GM21515 (cell line): Measurements from ENCODE around the gene PIGK.

Source experiments
- ATAC-seq: cut with Tn5 transposase; IDR thresholded peaks from one replicate; pipeline ENCODE4 v1.9.1; 2021; ENCODE audit not compliant: unreplicated experiment

PIGK gene

DNA sequence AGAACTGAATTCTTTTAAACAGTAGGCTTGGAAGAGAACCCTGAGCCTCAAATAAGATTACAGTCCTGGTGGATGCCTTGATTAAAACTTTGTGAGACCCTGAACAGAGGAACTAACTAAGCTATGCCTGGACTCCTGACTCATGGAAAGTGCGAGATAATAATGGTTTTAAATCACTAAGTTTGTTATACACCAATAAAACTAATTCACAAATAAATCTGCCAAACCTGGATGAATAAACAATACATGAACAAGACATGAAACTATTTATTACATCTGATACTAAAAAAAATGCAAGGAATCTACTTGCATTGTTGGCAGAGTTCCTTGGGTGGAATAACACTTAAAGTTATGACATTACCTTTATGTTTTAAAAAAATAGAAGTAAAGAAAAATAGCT is 118.4 kb downstream of the PIGK start:
- ATAC-seq, result no peak

DNA sequence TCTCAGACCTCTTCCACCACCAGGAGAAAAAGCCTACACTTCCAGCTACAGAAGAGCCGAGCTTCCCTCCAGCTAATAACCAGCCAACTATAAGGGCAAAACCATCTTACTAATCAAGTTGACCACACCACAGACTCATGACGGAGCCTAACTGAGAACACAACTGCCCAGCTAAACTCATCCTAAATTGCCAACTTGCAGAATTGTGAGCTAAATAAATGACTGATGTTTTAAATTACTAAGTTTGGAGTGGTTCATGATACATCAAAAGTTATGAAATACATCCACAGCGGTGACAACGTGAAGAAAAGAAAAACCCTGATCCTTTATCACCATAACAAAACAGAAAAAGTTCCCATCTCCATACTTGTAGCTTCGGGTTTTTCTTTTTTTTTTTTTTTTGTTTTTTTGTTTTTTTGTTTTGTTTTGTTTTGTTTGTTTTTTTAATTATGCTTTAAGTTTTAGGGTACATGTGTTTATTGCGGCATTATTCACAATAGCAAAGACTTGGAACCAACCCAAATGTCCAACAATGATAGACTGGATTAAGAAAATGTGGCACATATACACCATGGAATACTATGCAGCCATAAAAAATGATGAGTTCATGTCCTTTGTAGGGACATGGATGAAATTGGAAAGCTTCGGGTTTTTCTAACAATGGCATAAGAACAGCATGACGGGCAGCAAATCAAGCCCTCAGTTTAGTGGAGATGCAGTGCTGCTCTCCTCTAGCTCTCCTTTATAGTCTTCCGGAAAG is 122.6 kb downstream of the PIGK start:
- no peak for ATAC-seq

DNA sequence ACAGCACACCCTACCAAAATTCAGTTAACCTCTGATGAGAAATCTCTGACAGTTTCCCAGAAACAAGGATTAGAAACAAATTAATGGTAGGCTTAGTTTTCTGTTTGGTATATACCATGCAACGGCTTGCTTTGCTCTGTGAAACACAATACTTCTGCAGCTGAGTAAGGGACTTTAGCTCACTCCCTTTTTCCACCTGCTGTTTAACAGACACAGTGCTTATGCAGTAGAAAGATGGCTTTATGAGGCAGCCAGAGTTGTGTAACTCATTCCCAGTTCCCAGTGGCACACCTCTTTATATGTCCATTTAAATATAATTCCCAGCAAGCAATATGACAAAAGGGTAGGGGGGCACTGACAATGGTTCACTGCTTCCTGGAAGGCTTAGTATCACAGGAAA is 124.0 kb downstream of the PIGK start:
- no peak for ATAC-seq

DNA sequence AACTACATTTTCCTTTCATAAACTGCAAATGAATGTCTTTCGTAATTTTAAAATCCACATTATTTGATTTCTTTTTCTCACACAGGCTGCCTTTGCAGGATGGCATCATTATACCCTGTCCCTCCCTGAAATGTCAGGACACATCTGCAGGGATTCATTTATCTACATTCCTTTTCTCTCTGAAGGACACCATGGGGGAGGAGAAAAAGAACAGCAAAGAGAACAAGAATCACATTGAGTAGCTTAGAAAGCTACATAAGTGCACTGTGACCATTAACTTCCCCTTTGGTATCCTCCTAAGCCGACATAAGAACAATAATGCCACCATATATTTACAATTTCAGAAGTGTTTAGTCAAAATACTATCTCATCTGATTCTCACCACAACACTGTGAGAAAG is 129.5 kb downstream of the PIGK start:
- ATAC-seq, result no peak

DNA sequence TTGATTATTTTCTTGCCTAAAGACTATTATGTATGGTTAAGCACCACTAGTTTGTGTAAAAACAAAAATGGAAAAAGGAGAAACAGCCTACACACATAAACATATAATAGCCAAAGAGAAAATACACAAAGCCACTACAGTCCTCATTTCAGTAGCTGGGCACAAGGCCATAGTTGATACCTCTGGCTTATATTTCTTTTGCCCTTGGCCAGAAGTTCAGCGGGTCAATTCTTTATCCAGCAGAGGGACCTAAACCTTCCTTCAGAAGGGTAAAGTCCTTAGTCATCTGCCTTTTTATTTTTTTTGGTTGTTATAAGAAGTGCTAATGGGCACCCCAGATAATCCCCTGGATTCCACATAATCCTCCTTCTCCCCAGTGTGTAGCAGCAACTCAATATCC is 134.1 kb downstream of the PIGK start:
- ATAC-seq, result no peak

DNA sequence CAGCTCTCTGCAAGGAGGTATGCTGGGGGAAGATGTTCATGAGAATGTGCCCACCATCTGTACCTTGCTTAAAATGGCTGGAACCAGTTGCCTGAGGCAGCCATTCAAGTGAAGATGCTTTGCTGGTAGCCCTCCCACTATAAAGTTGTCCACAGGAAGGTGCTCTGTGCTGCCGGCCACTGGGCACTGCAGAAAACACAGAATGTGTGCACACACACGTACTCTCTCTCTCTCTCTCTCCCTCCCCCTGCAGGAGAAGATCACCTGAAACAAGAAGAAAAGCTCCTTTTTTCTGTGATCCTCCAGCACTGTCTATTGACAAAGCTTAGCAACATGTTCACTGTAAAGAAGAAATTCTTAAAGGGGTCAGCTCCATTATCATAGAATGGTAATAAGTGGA is 134.8 kb downstream of the PIGK start:
- ATAC-seq, result no peak

DNA sequence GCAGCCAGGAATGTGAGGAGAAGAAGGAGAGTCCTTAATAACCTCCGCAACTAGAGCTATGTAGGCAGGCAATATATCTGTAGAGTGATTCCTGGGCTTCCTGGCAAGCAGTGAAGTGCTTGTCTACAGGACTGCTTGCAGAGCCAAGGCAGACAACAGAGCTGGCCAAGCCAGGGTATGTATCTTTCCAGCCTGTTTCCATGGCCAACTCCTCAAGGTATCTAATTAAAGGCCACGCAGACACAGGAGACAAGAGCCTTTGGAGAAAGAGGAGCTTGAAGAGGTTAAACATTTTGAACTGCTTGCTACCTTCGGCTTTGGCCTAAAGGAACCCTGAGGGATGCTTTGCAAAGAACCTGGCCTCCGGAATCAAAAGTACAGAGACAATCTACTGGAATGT is 137.4 kb downstream of the PIGK start:
- no peak for ATAC-seq

DNA sequence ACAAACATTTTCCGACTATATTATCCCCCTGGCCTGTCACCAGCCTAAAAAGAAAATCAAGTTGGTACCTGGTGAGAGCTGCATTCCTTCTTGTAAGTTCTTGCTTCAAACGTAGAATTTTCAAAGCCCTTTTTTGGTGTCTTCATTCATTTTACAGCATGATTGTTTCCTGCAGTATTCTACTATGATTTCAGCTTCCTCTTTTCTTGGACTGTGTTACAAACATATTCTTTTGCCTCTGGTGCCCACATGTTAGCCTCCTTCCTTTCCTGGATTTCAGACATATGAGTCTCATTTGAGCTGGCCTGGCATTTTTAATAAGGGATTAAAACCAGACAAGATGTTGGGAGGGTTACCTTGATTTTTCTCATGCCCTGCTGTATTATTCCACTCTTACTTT is 142.5 kb downstream of the PIGK start:
- no peak for ATAC-seq

DNA sequence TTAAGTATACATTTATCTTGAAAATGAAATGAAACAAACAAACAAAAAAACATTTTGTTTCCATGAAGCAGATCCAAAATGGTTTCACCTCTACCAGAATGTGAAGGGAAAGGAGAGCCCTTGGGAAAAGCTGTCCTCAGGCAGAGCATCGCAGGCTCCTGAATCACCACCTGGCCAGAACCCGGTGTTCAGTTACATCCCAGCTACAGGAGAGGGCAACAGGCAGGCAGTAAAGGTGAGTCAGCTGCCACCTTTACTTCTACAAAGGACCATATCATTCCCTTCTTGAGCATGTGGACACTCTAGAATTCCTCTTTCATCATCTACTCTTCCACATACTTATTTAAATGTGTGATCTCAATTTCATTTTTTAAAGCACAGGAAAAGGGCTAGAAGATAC is 151.2 kb downstream of the PIGK start:
- ATAC-seq, result no peak

DNA sequence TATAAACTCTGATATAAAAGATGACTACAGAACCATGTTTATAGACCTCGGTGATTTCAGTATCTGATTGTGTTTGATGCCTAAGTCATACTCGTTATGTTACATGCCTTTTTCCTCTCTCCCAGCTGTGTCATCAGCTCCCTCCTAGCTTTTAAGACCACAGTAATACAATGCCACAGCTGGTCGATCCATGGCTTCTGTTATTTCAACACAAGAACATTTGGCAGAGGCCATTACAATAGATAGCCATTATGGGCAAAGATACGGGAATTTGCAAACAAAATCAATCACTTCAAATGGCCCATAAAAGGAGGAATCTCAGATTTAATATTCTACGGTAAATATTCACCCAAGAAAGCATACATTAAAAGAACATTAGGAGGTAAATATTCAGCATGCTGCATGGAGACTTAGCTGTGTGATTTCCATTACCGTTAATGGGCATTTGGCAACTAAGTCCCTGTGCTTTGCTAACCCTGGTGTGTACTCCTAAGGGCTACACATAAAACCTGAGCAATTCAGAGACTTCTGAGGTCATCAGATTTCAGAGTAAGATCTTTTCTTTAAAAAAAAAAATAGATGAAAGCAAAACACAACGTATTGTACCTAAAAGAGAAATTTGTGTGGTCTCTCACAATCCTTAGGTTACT is 153.4 kb downstream of the PIGK start:
- ATAC-seq, result no peak

DNA sequence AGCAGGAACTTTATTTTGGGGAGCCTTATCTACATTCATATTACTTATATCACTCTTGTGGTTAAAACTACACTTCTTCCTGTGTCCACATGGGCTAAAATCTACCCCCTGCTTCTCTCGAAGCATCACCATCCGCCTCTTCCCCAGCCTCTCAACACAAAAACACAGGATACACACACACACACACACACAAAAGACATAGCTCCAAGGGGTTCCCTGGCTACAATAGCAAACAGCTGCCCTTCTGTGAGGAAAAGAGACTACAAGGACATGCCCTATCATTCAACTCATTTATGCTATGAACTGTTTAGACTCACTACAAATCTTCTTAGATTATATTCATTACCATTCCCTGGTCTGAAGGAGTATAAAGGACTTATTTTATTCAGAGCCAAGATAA is 155.0 kb downstream of the PIGK start:
- ATAC-seq, result no peak

DNA sequence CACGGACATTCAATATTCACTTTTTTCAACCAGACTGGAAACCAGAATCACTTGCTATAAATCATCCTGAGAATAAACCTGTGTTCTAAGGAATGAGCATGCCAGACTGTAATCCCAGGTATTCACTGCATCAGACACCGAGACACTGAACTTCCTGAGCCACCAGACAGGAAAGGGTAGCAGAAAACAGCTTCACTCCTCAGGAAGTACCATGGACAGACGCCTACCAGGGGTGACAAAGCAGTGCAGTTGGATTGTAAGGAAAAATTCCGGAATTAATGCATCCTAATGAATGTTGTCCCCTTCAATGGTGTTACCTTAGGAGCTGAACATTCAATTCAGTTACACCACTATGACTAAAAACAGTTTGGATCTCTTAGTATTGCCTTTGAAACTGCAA is 156.1 kb downstream of the PIGK start:
- ATAC-seq, result no peak

DNA sequence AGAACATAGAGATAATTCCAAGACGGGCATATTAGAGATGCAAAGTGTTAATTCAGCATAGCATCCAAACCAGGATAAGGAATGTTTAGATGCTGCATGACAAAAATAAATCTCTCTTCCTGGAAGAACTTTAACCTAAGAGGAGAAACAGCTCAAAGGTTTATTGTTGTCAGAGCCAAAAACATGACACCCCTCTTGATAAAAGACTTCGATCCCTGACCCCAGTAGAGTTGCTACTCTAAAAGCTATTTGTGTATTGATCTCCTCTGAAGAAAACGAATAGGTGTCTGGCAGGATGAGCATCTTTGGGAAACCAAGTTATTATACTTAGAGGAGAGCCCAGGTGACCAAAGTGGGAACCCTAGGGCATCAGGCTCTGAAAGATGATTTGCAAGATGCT is 158.1 kb downstream of the PIGK start:
- ATAC-seq, result no peak

DNA sequence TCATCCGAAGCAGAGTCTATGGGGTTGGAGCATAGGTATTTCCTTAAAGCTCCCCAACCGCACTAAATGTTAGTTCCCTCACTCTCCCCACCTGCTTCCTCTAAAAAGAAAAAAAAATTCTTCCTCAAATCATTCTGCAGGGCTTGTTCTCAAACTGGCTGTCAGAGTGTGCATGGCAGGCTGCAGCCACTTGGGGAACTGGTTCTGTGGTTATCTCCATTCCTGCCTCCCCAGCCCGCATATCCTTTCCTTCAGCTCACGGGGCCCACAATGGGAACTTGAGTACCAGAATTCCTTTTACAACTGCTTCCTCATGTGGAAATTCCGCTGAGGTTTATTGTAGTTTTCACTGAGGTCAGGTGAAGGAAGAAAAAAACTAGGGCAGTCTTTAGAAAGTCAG is 159.2 kb downstream of the PIGK start:
- no peak for ATAC-seq

DNA sequence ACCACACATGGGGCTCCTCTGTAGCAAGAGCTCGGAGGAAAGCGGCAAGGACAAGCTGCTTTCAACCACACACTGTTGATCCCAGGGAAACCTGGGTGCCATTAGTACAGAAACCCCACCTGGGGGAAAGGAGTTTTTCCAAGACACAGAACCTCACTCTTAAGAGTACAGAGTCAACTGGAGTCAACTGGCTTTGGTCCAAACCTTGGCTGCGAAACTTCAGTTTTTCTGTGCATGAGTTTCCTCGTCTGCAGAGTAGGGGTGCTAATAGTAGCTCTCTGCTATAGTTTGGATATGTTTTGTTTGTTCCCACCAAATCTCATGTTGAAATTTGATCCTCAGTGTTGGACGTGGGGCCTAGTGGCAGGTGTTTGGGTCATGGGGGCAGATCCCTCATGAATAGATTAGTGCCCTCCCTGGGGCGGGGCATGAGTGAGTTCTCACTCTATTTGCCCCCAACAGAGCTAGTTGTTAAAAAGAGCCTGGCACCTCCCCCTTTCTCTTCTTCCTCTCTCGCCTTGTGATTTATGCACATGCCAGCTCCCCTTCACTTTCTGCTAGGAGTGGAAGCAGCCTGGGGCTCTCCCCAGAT is 161.1 kb downstream of the PIGK start:
- no peak for ATAC-seq

DNA sequence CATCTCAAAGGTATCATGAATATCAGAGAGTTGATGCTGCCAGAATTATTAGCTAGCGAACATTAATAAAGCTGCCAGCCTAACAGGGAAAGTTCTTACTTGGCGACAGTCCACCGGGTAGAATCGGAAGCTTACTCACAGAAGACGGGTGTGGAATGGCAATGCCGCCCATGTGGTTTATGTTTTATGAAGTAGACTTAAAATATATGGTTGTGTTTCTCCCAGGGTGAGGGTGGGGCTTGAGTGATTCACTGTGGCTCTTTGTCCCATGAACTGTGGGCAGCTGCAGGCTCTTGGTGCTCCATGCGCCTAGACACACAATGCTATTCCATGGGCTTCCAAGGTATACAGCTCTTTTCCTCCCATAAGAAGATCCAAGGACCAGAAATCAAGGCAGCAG is 162.7 kb downstream of the PIGK start:
- no peak for ATAC-seq

DNA sequence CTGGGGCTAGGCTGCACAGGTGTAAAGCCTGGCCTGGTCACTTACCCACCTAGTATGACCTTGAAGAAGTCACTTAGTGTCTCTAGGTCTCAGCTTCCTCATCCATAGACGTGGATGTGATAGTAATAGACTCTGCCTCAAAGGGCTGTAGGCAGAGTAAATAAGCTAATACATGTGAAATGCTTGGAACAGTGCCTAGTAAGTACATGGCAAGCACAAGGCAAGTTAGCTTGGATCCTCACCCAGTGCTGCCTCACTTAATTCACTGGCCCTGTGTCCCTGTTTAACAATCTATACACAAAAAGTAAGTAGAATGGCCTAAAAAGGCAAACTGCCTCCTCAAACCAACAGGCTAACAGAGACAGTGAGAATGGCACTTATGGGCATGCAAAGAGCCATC is 167.8 kb downstream of the PIGK start:
- ATAC-seq, result no peak

DNA sequence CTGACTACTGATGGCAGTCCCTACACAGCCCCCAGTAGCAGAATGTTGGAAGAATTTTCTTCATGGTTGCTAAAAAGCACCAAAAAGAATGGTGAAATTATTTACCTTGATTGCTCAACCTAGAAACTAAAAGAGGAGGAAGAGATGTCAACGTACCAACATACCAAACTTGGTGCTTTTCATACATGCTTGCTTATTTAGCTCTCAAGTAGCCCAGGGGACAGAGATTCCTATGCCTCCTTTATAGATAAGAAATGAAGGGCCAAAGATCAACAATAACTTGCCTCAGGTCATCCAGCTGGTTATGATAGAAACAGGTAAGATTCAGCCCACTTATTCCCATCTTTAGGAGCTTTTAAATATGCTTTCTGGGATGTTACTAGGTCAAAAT is 170.6 kb downstream of the PIGK start:
- no peak for ATAC-seq

DNA sequence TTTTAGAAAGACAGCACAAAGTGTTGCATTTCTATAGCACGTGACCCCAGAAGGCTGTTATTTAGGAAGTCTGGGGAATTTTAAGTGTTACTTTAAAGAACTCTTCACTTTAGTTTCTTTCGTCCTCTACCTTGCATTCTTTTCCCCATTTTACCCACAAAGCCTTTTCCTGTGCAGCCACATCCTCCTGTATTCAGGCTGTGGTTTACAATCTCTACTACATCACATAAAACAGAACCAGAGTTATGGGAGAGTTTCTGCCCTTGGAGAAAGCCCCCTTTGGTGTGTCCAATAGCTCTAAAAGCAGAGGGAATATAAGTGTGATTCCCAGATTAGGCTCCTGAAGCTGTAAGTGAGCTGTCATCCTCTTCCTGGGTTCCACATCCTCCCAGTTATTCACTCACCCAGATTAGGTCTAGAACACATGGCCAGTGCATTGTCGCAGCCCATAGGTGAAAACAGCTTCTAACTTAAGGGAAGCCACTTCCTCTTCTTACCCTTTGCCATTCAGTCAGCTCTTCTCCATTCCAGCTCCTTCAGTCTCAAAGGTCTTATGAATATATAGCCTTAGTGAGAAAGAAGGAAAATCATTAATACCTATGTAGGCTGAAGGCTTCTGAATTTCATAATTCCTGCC is 171.1 kb downstream of the PIGK start:
- no peak for ATAC-seq

DNA sequence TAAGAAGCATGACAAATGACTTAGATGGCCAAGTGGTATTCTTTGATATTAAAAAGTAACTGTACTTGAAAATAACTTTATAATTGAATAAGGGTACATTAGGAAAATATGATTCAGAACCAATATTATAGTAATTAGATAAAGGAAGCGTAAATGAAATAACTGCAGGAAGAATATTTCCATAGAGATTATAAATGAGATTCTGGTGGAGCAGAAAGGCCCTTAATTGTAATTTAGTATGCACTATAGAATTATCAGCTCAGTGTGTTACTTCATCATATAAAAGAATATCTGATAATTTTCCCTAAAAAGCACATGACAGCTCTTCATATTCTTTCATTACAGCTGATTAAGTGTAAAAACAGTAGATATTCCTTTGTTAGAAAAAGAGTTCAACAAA is 171.7 kb downstream of the PIGK start:
- ATAC-seq, result no peak

DNA sequence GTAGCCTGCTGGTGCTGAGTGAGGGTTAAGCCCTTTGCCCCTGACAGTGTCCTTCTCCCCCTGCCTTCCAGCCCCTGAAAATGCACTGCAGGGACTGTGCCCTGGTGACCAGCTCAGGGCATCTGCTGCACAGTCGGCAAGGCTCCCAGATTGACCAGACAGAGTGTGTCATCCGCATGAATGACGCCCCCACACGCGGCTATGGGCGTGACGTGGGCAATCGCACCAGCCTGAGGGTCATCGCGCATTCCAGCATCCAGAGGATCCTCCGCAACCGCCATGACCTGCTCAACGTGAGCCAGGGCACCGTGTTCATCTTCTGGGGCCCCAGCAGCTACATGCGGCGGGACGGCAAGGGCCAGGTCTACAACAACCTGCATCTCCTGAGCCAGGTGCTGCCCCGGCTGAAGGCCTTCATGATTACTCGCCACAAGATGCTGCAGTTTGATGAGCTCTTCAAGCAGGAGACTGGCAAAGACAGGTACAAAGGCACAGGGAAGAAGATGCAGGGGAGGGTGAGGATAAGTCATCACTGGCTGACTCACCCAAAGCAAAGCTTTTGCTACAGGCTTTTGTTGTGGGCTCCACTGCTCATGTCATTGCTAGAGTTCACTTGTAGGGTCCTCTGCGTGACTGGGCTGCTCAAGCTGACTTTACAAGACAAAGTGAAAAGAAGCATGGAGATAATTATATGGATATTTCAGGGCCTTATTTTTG is 174.9 kb downstream of the PIGK start:
- ATAC-seq, result no peak

DNA sequence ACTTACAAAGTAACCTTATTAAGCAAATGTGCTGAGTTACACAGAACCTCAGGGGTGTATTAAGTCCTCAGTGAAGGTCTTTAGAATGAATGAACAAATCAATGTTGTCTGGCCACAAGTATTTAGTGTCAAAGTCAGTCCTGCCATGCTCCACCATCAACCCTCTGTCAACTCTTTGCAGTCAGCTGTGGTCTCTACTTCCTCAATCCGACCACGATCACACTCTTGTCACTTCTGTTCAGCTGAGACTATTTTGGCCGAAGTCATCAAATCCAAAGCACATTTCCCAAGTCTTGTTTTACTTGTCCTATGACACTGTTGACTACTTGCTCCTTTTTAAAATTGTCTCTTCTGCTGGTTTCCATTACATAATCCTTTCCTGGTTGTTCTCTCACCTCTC is 178.4 kb downstream of the PIGK start:
- ATAC-seq, result no peak
